ENCODE results near the gene NAMPT. TPM values are rescaled to one million over a fixed set of nuclear protein-coding genes. Genes with fewer than 3 reads are reported as not detected.

The NAMPT gene
- total and polyA plus RNA-seq, 2 experiments from 2014 or later = 25.0 to 32.7 TPM

DNA sequence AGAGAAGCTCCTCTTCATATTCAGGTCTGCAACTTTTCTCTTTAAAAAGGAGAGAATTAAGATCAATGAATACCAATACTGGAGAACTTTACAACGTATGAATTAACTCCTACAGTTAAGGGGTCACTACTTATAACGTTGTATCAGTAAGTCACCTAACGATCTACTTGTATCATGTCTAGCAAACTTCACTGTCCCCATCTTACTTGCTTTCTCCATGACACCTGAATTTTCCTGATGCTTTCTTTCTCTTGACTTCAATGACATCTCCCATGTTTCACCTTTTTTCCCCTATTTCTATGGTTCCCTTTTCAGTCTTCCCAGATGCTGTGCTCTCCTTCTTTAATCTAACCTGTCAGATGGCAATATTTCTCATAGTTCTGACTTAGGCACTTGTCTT lies 19.6 kb downstream of the NAMPT start:
- H2AFZ ChIP-seq = no peak overlapping the region
- peaks cover 61% of the 10 kb centered on the region for H3K36me3 ChIP-seq (ENCODE audit: low read depth)
- H3K27me3 ChIP-seq (replicated peaks; ENCODE audit: insufficient read depth) = no peaks in the 10 kb centered on the region
- no peaks in the 10 kb centered on the region for H3K79me2 ChIP-seq (ENCODE audit: insufficient read depth)
- TF ChIP-seq EZH2 (IDR thresholded peaks at IDR 0.05; ENCODE audit: insufficient read depth, poor library complexity, severe bottlenecking) = no peak
- no peak for TF ChIP-seq EZH2phosphoT487 (IDR thresholded peaks at IDR 0.05; ENCODE audit: insufficient read depth, low read depth)
- no peak overlapping the region for H3K4me2 ChIP-seq (ENCODE audit: unreplicated experiment)
- H3K9ac ChIP-seq = no peak overlapping the region
- H3K4me1 ChIP-seq (ENCODE audit: insufficient read depth) = no peaks in the 10 kb centered on the region
- DNase-seq = no peak
- in situ Hi-C loops (cut with MboI) = no loop called here
- no peaks in the 10 kb centered on the region for H4K20me1 ChIP-seq (ENCODE audit: insufficient read depth)
- 98 to 100% methylated on average over 3 of the region's 3 CpGs for WGBS, 2 experiments (ENCODE audit: low coverage in 1 of 2, low lambda C conversion rate in 2 of 2, missing lambda C conversion rate in 2 of 2)
- H3K27ac ChIP-seq = no peak overlapping the region
- H3K9me3 ChIP-seq (ENCODE audit: low read depth) = no peaks in the 10 kb centered on the region
- no peaks in the 10 kb centered on the region for H3K9me2 ChIP-seq (ENCODE audit: insufficient read depth)
- no peaks in the 10 kb centered on the region; the same call in 1 of the 2 replicates for H3F3A ChIP-seq (ENCODE audit: insufficient read depth)
- H3K4me3 ChIP-seq = no peak overlapping the region

DNA sequence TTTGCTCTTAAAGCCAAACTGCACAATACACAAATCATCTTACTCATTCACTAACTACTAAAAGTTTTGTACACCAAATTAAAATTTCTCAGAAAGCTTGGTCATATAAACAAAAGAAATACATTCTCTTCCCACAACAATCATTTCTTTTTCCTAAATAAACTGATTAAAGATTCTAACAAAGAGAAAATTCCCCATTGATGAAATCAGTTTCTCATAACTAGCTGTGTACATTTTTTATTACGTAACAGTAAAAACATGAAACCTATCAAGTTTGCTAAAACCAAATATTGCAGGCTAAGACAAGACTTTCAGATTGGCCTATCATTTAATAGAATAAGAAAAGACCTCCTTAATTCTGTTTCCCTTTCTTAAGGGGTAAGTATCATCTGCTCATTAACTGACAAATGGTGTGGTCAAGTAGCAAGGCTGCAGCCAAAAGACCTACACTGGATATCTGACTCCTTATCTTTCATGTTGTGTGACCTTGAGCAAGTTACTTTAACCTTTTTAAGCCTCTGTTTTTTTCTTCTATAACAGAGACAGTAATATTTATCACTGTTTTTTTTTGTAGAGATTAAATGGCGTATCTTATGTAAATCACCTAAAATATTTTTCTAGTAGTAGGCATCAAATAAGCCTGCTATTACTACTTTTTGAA lies 22.4 kb downstream of the NAMPT start:
- TF ChIP-seq EZH2phosphoT487 (IDR thresholded peaks at IDR 0.05; ENCODE audit: insufficient read depth, low read depth) = no peak
- TF ChIP-seq EZH2 (IDR thresholded peaks at IDR 0.05; ENCODE audit: insufficient read depth, poor library complexity, severe bottlenecking) = no peak
- Histone ChIP-seq H3K4me2 (ENCODE audit: unreplicated experiment) (no peak overlapping the region), H3K9me3 (ENCODE audit: low read depth) (no peaks in the 10 kb centered on the region), H3K9ac (no peak overlapping the region), H4K20me1 (ENCODE audit: insufficient read depth) (no peaks in the 10 kb centered on the region), H2AFZ (no peak overlapping the region), H3K27ac (no peak overlapping the region), H3K27me3 (replicated peaks; ENCODE audit: insufficient read depth) (no peaks in the 10 kb centered on the region), H3K79me2 (ENCODE audit: insufficient read depth) (no peaks in the 10 kb centered on the region), H3K4me1 (ENCODE audit: insufficient read depth) (no peaks in the 10 kb centered on the region), H3K9me2 (ENCODE audit: insufficient read depth) (no peaks in the 10 kb centered on the region), H3F3A (ENCODE audit: insufficient read depth) (no peaks in the 10 kb centered on the region; the same call in 1 of the 2 replicates), H3K36me3 (ENCODE audit: low read depth) (peaks cover 55% of the 10 kb centered on the region), H3K4me3 (no peak overlapping the region)
- WGBS, 2 experiments (ENCODE audit: low coverage in 1 of 2, low lambda C conversion rate in 2 of 2, missing lambda C conversion rate in 2 of 2) = 98% methylated on average over 2 of the region's 2 CpGs
- DNase-seq = no peak
- in situ Hi-C loops (cut with MboI) = no loop called here

DNA sequence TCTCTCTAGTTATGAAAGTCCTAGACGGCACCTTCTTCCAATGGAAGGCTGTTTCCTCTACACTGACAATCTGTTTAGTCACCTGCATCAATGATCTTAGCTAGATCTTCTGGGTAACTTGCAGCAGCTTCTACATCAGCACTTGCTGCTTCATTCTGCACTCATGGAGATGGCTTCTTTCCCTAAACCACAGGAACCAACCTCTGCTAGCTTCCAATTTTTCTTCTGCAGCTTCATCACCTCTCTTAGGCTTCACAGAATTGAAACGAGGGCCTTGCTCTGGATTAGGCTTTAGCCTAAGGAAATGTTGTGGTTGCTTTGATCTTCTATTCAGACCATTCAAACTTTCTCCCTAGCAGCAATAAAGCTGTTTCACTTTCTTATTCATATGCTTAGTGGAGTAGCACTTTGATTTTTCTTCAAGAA lies 24.6 kb downstream of the NAMPT start:
- H2AFZ ChIP-seq = no peak overlapping the region
- TF ChIP-seq EZH2phosphoT487 (IDR thresholded peaks at IDR 0.05; ENCODE audit: insufficient read depth, low read depth) = no peak
- no peak for TF ChIP-seq EZH2 (IDR thresholded peaks at IDR 0.05; ENCODE audit: insufficient read depth, poor library complexity, severe bottlenecking)
- H3K9me2 ChIP-seq (ENCODE audit: insufficient read depth) = no peaks in the 10 kb centered on the region
- DNase-seq = peak; percentile 32
- H3K9ac ChIP-seq = no peak overlapping the region
- 48 to 60% methylated on average over 2 of the region's 2 CpGs for WGBS, 2 experiments (ENCODE audit: low coverage in 1 of 2, low lambda C conversion rate in 2 of 2, missing lambda C conversion rate in 2 of 2)
- no peaks in the 10 kb centered on the region for H3K9me3 ChIP-seq (ENCODE audit: low read depth)
- no peaks in the 10 kb centered on the region for H3K79me2 ChIP-seq (ENCODE audit: insufficient read depth)
- no peaks in the 10 kb centered on the region for H4K20me1 ChIP-seq (ENCODE audit: insufficient read depth)
- H3K4me3 ChIP-seq = no peak overlapping the region
- H3F3A ChIP-seq (ENCODE audit: insufficient read depth) = no peaks in the 10 kb centered on the region; the same call in 1 of the 2 replicates
- no peak overlapping the region for H3K27ac ChIP-seq
- H3K4me1 ChIP-seq (ENCODE audit: insufficient read depth) = no peaks in the 10 kb centered on the region
- peaks cover 39% of the 10 kb centered on the region for H3K36me3 ChIP-seq (ENCODE audit: low read depth)
- H3K27me3 ChIP-seq (replicated peaks; ENCODE audit: insufficient read depth) = no peaks in the 10 kb centered on the region
- H3K4me2 ChIP-seq (ENCODE audit: unreplicated experiment) = no peak overlapping the region
- in situ Hi-C loops (cut with MboI) = no loop called here

DNA sequence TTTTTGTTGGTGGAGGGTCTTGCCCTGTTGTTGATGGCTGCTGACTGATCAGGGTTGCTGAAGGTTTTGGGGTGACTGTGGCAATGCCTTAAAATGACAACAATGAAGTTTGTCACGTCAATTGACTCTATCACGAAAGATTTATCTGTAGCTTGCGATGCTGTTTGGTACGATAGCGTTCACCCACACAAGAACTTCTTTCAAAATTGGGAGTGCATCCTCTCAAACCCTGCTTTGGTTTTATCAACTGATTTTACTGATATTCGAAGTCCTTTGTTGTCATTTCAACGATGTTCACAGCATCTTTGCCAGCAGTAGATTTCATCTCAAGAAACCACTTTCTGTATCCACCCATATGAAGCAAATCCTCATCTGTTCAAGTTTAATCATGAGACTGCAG lies 26.0 kb downstream of the NAMPT start:
- Histone ChIP-seq H3K9me3 (ENCODE audit: low read depth) (no peaks in the 10 kb centered on the region), H2AFZ (no peak overlapping the region), H4K20me1 (ENCODE audit: insufficient read depth) (no peaks in the 10 kb centered on the region), H3K27ac (no peak overlapping the region), H3K79me2 (ENCODE audit: insufficient read depth) (no peaks in the 10 kb centered on the region), H3K9me2 (ENCODE audit: insufficient read depth) (no peaks in the 10 kb centered on the region), H3K36me3 (ENCODE audit: low read depth) (peaks cover 43% of the 10 kb centered on the region), H3K4me3 (no peak overlapping the region), H3K27me3 (replicated peaks; ENCODE audit: insufficient read depth) (no peaks in the 10 kb centered on the region), H3K4me1 (ENCODE audit: insufficient read depth) (no peaks in the 10 kb centered on the region), H3K9ac (no peak overlapping the region), H3K4me2 (ENCODE audit: unreplicated experiment) (no peak overlapping the region), H3F3A (ENCODE audit: insufficient read depth) (no peaks in the 10 kb centered on the region; the same call in 1 of the 2 replicates)
- in situ Hi-C loops (cut with MboI) = no loop called here
- TF ChIP-seq EZH2 (IDR thresholded peaks at IDR 0.05; ENCODE audit: insufficient read depth, poor library complexity, severe bottlenecking) = no peak
- WGBS, 2 experiments (ENCODE audit: low coverage in 1 of 2, low lambda C conversion rate in 2 of 2, missing lambda C conversion rate in 2 of 2) = 83 to 85% methylated on average over 7 of the region's 7 CpGs
- DNase-seq = no peak

Measured in GM23248 (cell line).